HG03095 (cell line): ENCODE results near the gene CLEC1B.
"Not testable (repeated sequence)": the region's sequence is repeated elsewhere in the genome, so short reads cannot be mapped to it uniquely, and the experiment has no call there.

Experiments used
- ATAC-seq: cut with Tn5 transposase; IDR thresholded peaks from one replicate; pipeline ENCODE4 v1.9.1; 2021; ENCODE audit warnings: moderate library complexity; ENCODE audit not compliant: unreplicated experiment

CLEC1B gene

DNA sequence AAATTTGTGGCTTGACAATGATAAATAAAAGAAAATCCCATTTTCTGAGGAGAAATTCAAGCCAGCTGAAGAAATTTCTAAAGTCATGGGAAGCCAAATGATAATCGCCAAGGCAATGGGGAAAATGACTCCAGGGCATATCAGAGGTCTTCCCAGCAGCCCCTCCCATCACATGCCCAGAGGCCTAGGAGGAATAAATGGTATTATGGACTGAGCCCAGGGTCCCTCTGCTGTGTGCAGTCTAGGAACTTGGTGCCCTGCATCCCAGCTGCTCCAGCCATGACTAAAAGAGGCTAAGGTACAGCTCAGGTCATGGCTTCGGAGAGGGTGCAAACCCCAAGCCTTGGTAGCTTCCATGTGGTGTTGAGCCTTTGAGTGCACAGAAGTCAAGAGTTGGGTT is 23.3 kb downstream of the CLEC1B start:
- ATAC-seq = no peak

DNA sequence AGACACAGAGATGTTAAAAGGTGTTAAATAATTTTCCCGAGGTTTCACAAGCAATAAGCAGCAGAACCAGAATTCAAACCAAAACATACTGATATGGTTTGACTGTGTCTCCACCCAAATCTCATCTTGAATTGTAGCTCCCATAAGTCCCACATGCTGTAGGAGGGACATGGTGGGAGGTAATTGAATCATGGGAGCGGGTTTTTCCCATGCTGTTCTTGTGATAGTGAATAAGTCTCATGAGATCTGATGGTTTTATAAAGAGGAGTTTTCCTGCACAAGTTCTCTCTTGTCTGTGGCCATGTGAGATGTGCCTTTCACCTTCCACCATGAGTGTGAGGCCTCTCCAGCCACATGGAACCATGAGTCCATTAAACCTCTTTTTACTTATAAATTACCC is 24.2 kb downstream of the CLEC1B start:
- ATAC-seq = not testable (repeated sequence)

DNA sequence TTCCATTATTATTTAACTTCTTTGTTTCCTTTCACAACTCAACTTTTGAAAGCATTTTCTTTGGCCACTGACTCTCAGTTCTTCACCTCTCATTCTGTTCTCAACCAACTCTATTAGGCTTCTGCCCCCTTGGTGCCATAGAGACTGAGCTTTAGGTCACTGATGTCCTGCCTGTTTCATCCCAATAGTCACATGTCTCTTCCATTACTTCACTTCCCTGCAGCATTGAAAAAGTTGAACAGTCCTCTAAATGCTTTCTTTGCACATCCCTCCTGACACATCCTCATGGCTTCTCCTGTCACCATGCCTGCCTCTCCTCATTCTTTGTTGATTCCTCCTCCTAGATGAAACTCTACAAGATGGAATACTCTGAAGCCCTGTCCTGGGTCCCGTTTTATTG is 25.0 kb downstream of the CLEC1B start:
- no peak for ATAC-seq

DNA sequence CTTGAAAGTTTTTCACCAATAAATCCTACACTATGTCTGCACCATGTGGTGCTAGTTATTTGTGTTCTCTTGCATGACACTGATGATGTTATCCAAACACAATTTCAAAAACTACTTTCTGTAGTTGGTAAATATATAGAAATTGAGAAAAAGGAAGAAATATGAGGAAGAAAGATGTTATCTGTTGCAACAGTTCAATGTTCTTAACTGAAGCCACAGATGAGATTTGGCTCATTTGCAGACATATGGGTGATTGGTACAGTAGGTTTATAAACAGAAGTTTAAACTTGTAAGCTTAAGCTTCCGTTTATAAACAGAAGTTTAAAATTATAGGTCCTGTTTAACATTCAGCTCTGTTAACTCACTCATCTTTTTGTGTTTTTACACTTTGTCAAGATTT is 27.7 kb downstream of the CLEC1B start, which contains the start of gene CLEC12A:
CLEC12A (plus strand) TSS at position 229 of the 400 bp plus-strand sequence. CDS start 188 bp downstream, outside the sequence.
- ATAC-seq = no peak

DNA sequence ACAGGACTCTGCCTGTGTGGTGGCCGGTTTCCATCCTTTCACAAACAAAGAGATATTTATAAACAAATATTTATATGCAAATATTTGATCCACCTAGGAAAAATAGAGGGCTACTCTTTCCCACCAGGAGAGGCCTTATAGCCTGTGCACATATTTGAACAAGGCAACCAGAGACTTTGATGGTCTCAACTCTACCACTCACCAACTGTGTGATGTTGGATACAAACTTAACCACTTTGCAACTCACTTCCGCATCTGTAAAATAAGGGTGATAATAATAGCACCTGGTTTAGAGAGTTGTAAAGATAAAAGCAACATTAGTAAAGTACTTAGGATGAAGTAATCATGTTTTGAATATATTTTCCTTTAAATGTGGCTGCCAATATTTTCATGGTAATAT is 29.2 kb downstream of the CLEC1B start:
- ATAC-seq = no peak

DNA sequence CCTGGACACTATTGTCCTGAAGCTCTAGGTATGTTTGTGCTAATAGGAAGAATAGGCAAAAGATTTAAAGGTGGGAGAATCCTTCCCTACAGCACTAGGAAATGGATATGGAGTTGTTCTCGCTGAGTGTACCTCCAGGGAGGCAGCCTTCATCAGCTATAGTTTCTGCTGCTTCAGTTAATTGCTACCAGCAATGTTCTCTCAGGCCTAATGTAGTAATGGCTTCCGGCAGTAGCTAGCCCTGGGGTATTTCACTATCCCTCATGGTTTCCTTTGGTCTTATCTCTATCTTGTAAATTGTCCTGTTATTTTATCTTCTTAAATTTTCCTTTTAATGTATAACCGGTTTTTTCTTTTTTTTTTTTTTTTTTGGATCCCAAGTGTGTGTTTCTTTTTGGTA is 37.0 kb downstream of the CLEC1B start:
- no peak for ATAC-seq

DNA sequence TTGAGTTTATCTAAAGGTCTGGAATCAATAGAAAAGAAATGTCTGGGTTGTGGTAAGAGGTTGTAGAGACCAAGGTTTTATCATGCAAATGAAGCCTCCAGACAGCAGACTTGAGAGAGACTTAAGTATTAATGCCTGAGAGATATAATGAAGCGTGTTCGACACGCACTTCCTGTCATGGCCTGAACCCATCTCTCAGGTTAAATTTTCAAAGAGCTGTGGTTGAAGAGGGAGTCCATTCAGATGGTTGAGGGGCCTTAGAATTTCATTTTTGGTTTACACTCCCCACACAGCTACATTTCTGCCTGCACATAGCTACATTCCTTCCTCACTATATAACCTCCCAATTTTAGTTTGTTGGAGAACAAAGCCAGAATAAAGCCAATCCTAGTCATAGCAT is 37.8 kb downstream of the CLEC1B start:
- ATAC-seq = no peak

DNA sequence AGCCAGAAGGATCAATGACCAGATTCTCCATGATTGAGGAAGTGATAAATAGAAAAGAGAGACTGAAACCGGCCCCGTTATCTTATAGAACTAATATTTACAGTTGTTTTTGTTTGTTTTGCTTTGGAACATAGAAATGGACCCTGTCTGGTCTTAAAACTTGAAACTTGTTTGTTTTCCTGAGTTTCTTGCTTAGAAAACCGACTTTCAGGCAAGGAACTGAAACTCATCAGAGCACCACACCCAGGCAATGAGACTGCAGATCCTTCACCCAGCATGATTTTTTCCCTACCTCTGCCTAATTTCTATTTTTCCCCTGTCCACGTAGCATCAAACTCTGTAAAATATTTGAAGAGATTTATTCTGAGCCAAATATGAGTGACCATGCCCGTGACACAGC is 38.3 kb downstream of the CLEC1B start:
- ATAC-seq = no peak

DNA sequence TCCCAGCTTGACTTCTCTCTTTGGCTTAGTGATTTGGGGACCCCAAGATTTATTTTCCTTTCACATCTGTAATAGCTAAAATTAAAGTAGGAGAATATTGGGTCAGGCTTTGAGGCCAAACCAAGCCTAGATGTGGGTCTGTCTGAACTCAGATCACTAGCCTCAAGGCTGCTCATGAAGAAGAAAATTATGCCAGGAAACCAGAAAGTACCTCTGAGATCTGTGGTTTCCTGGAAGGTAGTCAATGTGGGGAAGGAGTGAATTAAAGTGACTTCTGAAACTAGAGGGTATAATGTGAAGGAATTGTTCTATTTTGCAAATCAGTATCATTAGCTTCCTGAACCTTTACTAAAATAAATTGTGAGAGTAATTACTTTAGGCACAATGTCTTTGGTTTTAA is 41.1 kb downstream of the CLEC1B start:
- ATAC-seq = no peak

DNA sequence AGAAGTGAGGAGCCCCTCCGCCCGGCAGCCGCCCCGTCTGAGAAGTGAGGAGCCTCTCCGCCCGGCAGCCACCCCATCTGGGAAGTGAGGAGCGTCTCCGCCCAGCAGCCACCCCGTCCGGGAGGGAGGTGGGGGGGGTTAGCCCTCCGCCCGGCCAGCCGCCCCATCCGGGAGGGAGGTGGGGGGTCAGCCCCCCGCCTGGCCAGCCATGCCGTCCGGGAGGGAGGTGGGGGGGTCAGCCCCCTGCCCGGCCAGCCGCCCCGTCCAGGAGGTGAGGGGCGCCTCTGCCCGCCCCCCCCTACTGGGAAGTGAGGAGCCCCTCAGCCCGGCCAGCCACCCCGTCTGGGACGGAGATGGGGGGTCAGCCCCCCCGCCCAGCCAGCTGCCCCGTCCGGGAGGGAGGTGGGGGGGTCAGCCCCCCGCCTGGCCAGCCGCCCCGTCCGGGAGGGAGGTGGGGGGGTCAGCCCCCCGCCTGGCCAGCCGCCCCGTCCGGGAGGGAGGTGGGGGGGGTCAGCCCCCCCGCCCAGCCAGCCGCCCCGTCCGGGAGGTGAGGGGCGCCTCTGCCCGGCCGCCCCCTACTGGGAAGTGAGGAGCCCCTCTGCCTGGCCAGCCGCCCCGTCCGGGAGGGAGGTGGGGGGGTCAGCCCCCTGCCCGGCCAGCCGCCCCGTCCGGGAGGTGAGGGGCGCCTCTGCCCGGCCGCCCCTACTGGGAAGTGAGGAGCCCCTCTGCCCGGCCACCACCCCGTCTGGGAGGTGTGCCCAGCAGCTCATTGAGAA is 45.8 kb downstream of the CLEC1B start:
- ATAC-seq = not testable (repeated sequence)

DNA sequence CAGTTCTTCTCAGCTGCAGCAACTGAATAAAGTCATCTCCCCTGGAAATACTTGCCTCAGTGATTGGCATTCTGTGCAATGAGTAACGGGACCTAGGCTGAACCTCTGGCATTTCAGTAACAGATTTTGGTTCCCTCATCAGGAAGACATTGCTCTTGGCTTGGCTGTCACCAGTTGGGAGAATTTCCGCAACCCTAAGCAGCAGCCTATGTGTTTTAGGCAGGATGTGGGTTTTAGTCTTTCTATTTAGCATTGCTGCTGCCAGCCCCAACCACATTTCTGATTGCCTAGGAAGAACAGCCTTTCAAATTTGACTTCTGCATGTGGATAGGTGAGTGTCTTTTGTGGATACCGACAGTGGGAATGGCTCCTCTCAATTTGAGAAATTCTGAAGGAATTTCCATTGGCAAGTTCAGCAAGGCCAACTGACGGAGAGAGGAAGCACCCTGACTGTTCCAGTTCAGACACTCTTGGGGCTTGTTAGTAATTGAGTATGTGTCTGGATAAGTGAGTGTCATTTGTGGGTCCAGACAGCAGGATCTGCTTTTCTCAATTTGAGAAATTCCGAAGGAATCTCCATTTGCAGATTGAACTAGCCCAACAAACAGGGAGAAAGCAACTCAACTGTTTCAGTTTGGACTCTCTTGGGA is 47.8 kb downstream of the CLEC1B start:
- ATAC-seq = no peak

DNA sequence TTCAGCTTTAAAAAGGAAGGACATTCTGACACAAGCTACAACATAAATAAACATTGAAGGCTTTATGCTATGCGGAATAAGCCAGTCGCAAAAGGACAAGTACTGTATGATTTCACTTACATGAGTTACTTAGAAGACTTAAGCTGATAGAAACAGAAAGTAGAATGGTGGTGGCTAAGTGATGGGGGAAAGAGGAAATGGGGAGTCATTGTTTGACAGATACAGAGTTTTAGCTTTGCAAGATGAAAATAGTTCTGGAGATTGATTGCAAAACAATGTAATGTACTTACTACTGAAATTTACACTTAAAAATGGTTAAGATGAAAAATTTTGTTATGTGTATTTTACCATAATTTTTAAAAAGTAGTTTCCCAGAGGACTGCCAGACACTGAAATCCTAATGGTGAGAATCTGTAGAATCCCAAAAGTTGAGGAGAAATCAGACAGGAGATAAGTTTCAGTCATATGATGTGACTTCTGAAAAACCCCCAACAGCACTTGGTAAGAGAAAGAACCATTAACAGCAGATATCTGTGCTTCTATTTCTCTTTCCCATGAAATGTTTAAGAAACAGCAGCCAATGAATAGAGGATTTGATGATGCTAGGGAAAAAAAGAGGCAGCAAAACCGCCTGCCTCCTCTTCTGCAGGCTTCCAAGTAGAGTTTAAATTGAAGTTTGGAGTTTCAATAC is 50.2 kb downstream of the CLEC1B start:
- ATAC-seq = peak; percentile 92

DNA sequence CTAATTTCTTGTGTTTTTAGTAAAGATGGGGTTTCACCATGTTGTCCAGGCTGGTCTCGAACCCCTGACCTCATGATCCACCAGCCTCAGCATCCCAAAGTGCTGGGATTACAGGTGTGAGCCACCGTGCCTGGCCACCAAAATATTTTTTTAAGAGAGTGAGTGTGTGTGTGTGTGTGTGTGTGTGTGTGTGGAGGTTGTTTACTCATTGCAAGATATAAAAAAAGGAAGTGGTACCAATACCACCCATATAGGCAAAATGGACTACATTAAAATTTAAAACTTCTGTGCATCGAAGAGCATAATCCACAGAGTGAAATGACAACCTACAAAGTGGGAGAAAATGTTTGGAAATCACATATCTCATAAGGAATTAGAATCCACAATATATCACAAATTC is 51.2 kb downstream of the CLEC1B start:
- no peak for ATAC-seq

DNA sequence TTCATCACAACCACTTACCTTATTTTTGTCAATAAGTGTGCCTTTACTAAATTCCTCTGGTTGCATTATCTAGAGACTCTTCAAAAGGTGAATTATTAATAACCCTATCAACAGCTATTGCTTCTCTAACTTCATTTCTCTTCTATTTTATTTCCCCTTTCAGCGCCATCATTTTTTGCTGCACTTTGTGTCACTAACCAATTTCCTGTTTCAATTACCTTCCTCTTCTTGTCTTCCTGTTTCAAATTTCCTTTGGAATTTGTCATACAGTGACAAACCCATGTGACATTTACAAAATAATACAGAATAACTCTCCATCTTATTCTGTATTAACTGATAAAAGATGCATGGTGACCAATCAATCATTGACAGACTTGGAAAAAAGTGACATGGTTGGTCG is 54.5 kb downstream of the CLEC1B start:
- no peak for ATAC-seq

DNA sequence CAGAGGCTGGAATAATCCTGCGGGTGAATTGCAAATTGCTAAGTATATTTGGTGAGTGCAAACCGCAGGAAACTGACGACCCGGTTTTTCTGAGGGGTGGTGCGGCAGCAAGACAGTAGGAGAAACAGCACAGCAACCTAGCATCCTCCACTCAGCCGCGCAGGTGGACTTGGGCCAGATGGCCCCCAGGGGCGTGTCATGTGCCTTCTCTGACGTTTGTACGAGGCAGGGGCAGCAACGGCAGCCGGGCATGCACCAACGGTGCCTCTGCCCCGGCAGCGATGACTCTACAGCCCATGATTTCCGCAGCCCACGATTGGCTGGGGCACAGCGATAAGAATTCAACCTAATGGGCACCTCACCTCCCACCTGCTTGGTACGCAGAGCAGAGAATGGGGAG is 55.7 kb downstream of the CLEC1B start:
- no peak for ATAC-seq
